CD4-positive, alpha-beta T cell treated with Interleukin-2 at 100 ng/mL for 4 hours (primary cell): Measurements from ENCODE around the gene RIMBP2.

Source experiments
- DNase-seq: peaks from one replicate; pipeline ENCODE4 v3.0.0-alpha.2; 2020; ENCODE audit warnings: low spot score

Gene RIMBP2

GRCh38 chr12:130501821-130502220 is 214.3 kb downstream of the RIMBP2 start:
- DNase-seq = no peak

GRCh38 chr12:130500835-130501330 is 215.2 kb downstream of the RIMBP2 start:
- DNase-seq = no peak

- no peak for DNase-seq
Measured at GRCh38 chr12:130499474-130499873, 216.6 kb downstream of the RIMBP2 start.

GRCh38 chr12:130498589-130499385 is 217.3 kb downstream of the RIMBP2 start:
- DNase-seq = no peak

- no peak for DNase-seq
Measured at GRCh38 chr12:130497991-130498390, 218.1 kb downstream of the RIMBP2 start.

- no peak for DNase-seq
Measured at GRCh38 chr12:130497321-130497720, 218.8 kb downstream of the RIMBP2 start.

- DNase-seq = no peak
Measured at GRCh38 chr12:130496516-130497120, 219.5 kb downstream of the RIMBP2 start.

- DNase-seq = no peak
Measured at GRCh38 chr12:130495156-130495555, 220.9 kb downstream of the RIMBP2 start.

- no peak for DNase-seq
Measured at GRCh38 chr12:130494736-130495135, 221.4 kb downstream of the RIMBP2 start.

- DNase-seq = no peak
Measured at GRCh38 chr12:130493951-130494350, 222.1 kb downstream of the RIMBP2 start.

- DNase-seq = no peak
Measured at GRCh38 chr12:130491421-130492357, 224.4 kb downstream of the RIMBP2 start.

- no peak for DNase-seq
Measured at GRCh38 chr12:130490674-130491073, 225.4 kb downstream of the RIMBP2 start.

- no peak for DNase-seq
Measured at GRCh38 chr12:130489293-130489692, 226.8 kb downstream of the RIMBP2 start.

- no peak for DNase-seq
Measured at GRCh38 chr12:130488358-130488710, 227.8 kb downstream of the RIMBP2 start.

GRCh38 chr12:130487636-130488357 is 228.3 kb downstream of the RIMBP2 start:
- no peak for DNase-seq

- no peak for DNase-seq
Measured at GRCh38 chr12:130486891-130487416, 229.1 kb downstream of the RIMBP2 start.

GRCh38 chr12:130486146-130486435 is 230.0 kb downstream of the RIMBP2 start:
- DNase-seq = no peak

- no peak for DNase-seq
Measured at GRCh38 chr12:130485291-130486145, 230.6 kb downstream of the RIMBP2 start.

- no peak for DNase-seq
Measured at GRCh38 chr12:130484221-130484620, 231.9 kb downstream of the RIMBP2 start.

- no peak for DNase-seq
Measured at GRCh38 chr12:130483616-130484180, 232.4 kb downstream of the RIMBP2 start.
